WTC11 (cell line): Measurements from ENCODE around the gene IFNL2. TPM values are rescaled to one million over a fixed set of nuclear protein-coding genes. Genes with fewer than 3 reads are reported as not detected.

Experiments used
- ATAC-seq: fragments of 200-7000 bp; cut with Tn5 transposase; 2 replicates; pipeline ENCODE4 v1.10.0; 2021; ENCODE audit warnings: mild to moderate bottlenecking, moderate library complexity
- CTCF ChIA-PET: fragments of 300-600 bp; sonication (Branson Sonifier 250); formaldehyde crosslinking; loops from one replicate; lab custom pipeline; 2021; ENCODE audit warnings: antibody characterized with exemption; lab: Charles Lee
- POLR2A ChIA-PET: fragments of 350-600 bp; sonication (Branson Sonifier 250); formaldehyde crosslinking; loops from one replicate; lab custom pipeline; 2021; ENCODE audit warnings: antibody characterized with exemption; lab: Charles Lee
- DNase-seq: peaks from one replicate; pipeline ENCODE4 v3.0.0; 2021; ENCODE audit warnings: low spot score
- H3K27ac Mint-ChIP-seq: 2 replicates; pipeline ENCODE4 v1.8.0; 2021; ENCODE audit warnings: mixed read lengths
- H3K27me3 Mint-ChIP-seq: 2 replicates; pipeline ENCODE4 v1.8.0; 2021; ENCODE audit warnings: low read depth, mild to moderate bottlenecking, moderate library complexity, mixed read lengths
- H3K36me3 Mint-ChIP-seq: 2 replicates; pipeline ENCODE4 v1.8.0; 2021; ENCODE audit warnings: mixed read lengths
- H3K4me1 Mint-ChIP-seq: 2 replicates; pipeline ENCODE4 v1.8.0; 2022; ENCODE audit warnings: mixed read lengths
- H3K4me3 Mint-ChIP-seq: 2 replicates; pipeline ENCODE4 v1.8.0; 2021; ENCODE audit warnings: mild to moderate bottlenecking, moderate library complexity, mixed read lengths
- H3K9me3 Mint-ChIP-seq: 2 replicates; pipeline ENCODE4 v1.8.0; 2021; ENCODE audit warnings: mixed read lengths
- ATF3 ChIP-seq: sonication (generic); formaldehyde crosslinking; conservative IDR thresholded peaks from 2 replicates; pipeline ENCODE4 v1.8.1; 2022; ENCODE audit warnings: mild to moderate bottlenecking, missing genetic modification reagents
- E2F4 ChIP-seq: sonication (generic); formaldehyde crosslinking; IDR thresholded peaks from 2 replicates; pipeline ENCODE4 v1.8.1; 2022; ENCODE audit warnings: low read depth, mild to moderate bottlenecking, moderate library complexity, missing genetic modification reagents, borderline replicate concordance
- ESRRA ChIP-seq: sonication (generic); formaldehyde crosslinking; IDR thresholded peaks from 2 replicates; pipeline ENCODE4 v1.8.1; 2022; ENCODE audit warnings: mild to moderate bottlenecking, missing genetic modification reagents, borderline replicate concordance
- HMGXB4 ChIP-seq: sonication (generic); formaldehyde crosslinking; IDR thresholded peaks from 2 replicates; pipeline ENCODE4 v1.8.1; 2023; ENCODE audit warnings: mild to moderate bottlenecking, moderate library complexity, missing genetic modification reagents
- JUN ChIP-seq: sonication (generic); formaldehyde crosslinking; IDR thresholded peaks from 2 replicates; pipeline ENCODE4 v1.8.0; 2023; ENCODE audit warnings: mild to moderate bottlenecking, missing genetic modification reagents
- KAT7 ChIP-seq: sonication (generic); formaldehyde crosslinking; IDR thresholded peaks from 2 replicates; pipeline ENCODE4 v1.8.1; 2023; ENCODE audit warnings: missing genetic modification reagents, mild to moderate bottlenecking, borderline replicate concordance
- NFATC4 ChIP-seq: fragments of 250-450 bp; sonication (Bioruptor Pico); IDR thresholded peaks from 2 replicates; pipeline ENCODE4 v1.9.0; 2021; ENCODE audit warnings: mild to moderate bottlenecking
- NFE2L1 ChIP-seq: sonication (generic); formaldehyde crosslinking; IDR thresholded peaks from 2 replicates; pipeline ENCODE4 v1.8.1; 2023; ENCODE audit warnings: missing genetic modification reagents
- NFYB ChIP-seq: sonication (generic); formaldehyde crosslinking; conservative IDR thresholded peaks from 2 replicates; pipeline ENCODE4 v1.8.0; 2022; ENCODE audit warnings: low read depth, missing genetic modification reagents
- RELA ChIP-seq: sonication (generic); formaldehyde crosslinking; IDR thresholded peaks from 2 replicates; pipeline ENCODE4 v1.8.1; 2022; ENCODE audit warnings: missing genetic modification reagents, mild to moderate bottlenecking, borderline replicate concordance
- SMAD3 ChIP-seq: sonication (generic); formaldehyde crosslinking; IDR thresholded peaks from 2 replicates; pipeline ENCODE4 v1.8.0; 2022; ENCODE audit warnings: missing genetic modification reagents, mild to moderate bottlenecking, borderline replicate concordance
- SMAD4 ChIP-seq: sonication (generic); formaldehyde crosslinking; IDR thresholded peaks from 2 replicates; pipeline ENCODE4 v1.8.0; 2022; ENCODE audit warnings: mild to moderate bottlenecking, missing genetic modification reagents
- ZBTB21 ChIP-seq: sonication (generic); formaldehyde crosslinking; IDR thresholded peaks from 2 replicates; pipeline ENCODE4 v1.8.1; 2023; ENCODE audit warnings: mild to moderate bottlenecking, missing genetic modification reagents, borderline replicate concordance
- ZBTB43 ChIP-seq: sonication (generic); formaldehyde crosslinking; IDR thresholded peaks from 2 replicates; pipeline ENCODE4 v1.8.1; 2023; ENCODE audit warnings: mild to moderate bottlenecking, missing genetic modification reagents
- ZNF121 ChIP-seq: sonication (generic); formaldehyde crosslinking; IDR thresholded peaks from 2 replicates; pipeline ENCODE4 v1.8.0; 2023; ENCODE audit warnings: missing genetic modification reagents
- ZNF263 ChIP-seq: sonication (generic); formaldehyde crosslinking; IDR thresholded peaks from 2 replicates; pipeline ENCODE4 v1.8.1; 2022; ENCODE audit warnings: low read depth, mild to moderate bottlenecking, moderate library complexity, missing genetic modification reagents
- ZNF317 ChIP-seq: sonication (generic); formaldehyde crosslinking; IDR thresholded peaks from 2 replicates; pipeline ENCODE4 v1.8.1; 2023; ENCODE audit warnings: low read depth, mild to moderate bottlenecking, moderate library complexity, missing genetic modification reagents, borderline replicate concordance
- ZNF425 ChIP-seq: fragments of 250-450 bp; sonication (Bioruptor Pico); conservative IDR thresholded peaks from 2 replicates; pipeline ENCODE4 v1.9.0; 2021; ENCODE audit warnings: mild to moderate bottlenecking
- ZNF532 ChIP-seq: fragments of 250-450 bp; sonication (Bioruptor Pico); IDR thresholded peaks from 2 replicates; pipeline ENCODE4 v1.9.0; 2021; ENCODE audit warnings: mild to moderate bottlenecking, borderline replicate concordance
- total RNA-seq: library from RNA; stranded (reverse); gene quantifications from 3 replicates; pipeline ENCODE4 v1.2.3, GENCODE V29; 2021

IFNL2 gene
- total RNA-seq, 1 experiment from 2014 or later: not detected

- TF ChIP-seq ZNF425 (CRISPR knock-in tag): no peak
- no peak for TF ChIP-seq ZNF121 (CRISPR knock-in tag)
- no peak for TF ChIP-seq NFATC4 (CRISPR knock-in tag)
Measured at GRCh38 chr19:39236527-39236926, 31.7 kb upstream of the IFNL2 start (continued).

- H3K27ac Mint-ChIP-seq: no peak overlapping the region
- ChIA-PET CTCF (interaction anchor here (1.0 to 1.3 kb wide), 4 partner anchors 14 to 105 kb away, joined by 3 to 7 read pairs (median 4); partner anchors contain the start of gene SAMD4B), POLR2A (no interaction called here)
- H3K36me3 Mint-ChIP-seq: no peaks in the 10 kb centered on the region
- ATAC-seq (peak; percentile 77), DNase-seq (peak; percentile 44)
- H3K9me3 Mint-ChIP-seq: no peaks in the 10 kb centered on the region
- 0 out of 2 replicates have a peak, but pooled peaks cover 2% of the 10 kb centered on the region for H3K4me1 Mint-ChIP-seq
- no peak overlapping the region for H3K4me3 Mint-ChIP-seq
- H3K27me3 Mint-ChIP-seq: peaks cover 45% of the 10 kb centered on the region
- TF ChIP-seq SMAD4 (no peak), E2F4 (no peak), ESRRA (CRISPR knock-in tag) (no peak), JUN (CRISPR knock-in tag) (no peak), KAT7 (CRISPR knock-in tag) (no peak), ZNF317 (CRISPR knock-in tag) (no peak), ZNF425 (CRISPR knock-in tag) (no peak), ZNF263 (CRISPR knock-in tag) (no peak), ATF3 (CRISPR knock-in tag) (no peak), ZBTB21 (no peak), RELA (CRISPR knock-in tag) (no peak), ZBTB43 (CRISPR knock-in tag) (no peak), ZNF532 (CRISPR knock-in tag) (no peak), HMGXB4 (CRISPR knock-in tag) (no peak), NFE2L1 (CRISPR knock-in tag) (no peak), SMAD3 (CRISPR knock-in tag) (no peak), NFYB (CRISPR knock-in tag) (no peak)
Measured at GRCh38 chr19:39237200-39238184, 30.7 kb upstream of the IFNL2 start.
